ENCODE results near the gene BBS9. TPM values are rescaled to one million over a fixed set of nuclear protein-coding genes. Genes with fewer than 3 reads are reported as not detected.

Gene BBS9
- total and polyA plus RNA-seq, 2 of the 4 experiments (the other 2 are of a cell fraction): 7.9 to 9.5 TPM

GRCh38 chr7:33628894-33629293, 499.5 kb downstream of the BBS9 start:
- whole genome bisulfite sequencing, 2 experiments (ENCODE audit: extremely low coverage in 2 of 2, insufficient read length in 1 of 2): no CpG with 5 or more reads among the region's 2 CpGs
- Histone ChIP-seq H3K4me1 (ENCODE audit: control insufficient read depth, insufficient read depth, low read length) (no peaks in the 10 kb centered on the region; the same call in 1 of the 2 replicates), H2BK20ac (ENCODE audit: low read depth, low read length) (no peak overlapping the region), H3K9me1 (ENCODE audit: insufficient read depth, low read length) (no peaks in the 10 kb centered on the region), H2BK120ac (ENCODE audit: low read depth, low read length) (no peak overlapping the region), H3K9ac (ENCODE audit: low read depth, low read length) (no peak overlapping the region), H3K56ac (ENCODE audit: extremely low read depth, insufficient read depth, low read length) (no peak overlapping the region), H3K36me3 (ENCODE audit: control insufficient read depth, insufficient read depth, low read length) (no peaks in the 10 kb centered on the region), H4K20me1 (ENCODE audit: insufficient read depth, low read length) (no peaks in the 10 kb centered on the region), H4K5ac (ENCODE audit: low read depth, low read length) (no peak overlapping the region), H3K18ac (ENCODE audit: low read depth, low read length) (no peak overlapping the region), H2BK5ac (ENCODE audit: low read depth, low read length, poor library complexity, severe bottlenecking) (no peak overlapping the region), H2AK5ac (ENCODE audit: low read depth, low read length) (no peak overlapping the region), H2AFZ (replicated peaks; ENCODE audit: low read length, poor library complexity) (no peak overlapping the region), H3K23ac (ENCODE audit: low read depth, low read length) (no peak overlapping the region), H3K27me3 (ENCODE audit: control insufficient read depth, insufficient read depth, low read length) (no peaks in the 10 kb centered on the region), H4K91ac (ENCODE audit: insufficient read depth, low read depth, low read length) (no peak overlapping the region), H3K27ac (ENCODE audit: insufficient read depth, low read length) (no peak overlapping the region), H3K14ac (replicated peaks; ENCODE audit: low read depth, low read length) (no peak overlapping the region), H3K4me2 (ENCODE audit: low read depth, low read length) (no peak overlapping the region), H3K4ac (ENCODE audit: low read depth, low read length) (no peak overlapping the region), H3K9me3 (ENCODE audit: control insufficient read depth, insufficient read depth, low read length) (peaks cover 2% of the 10 kb centered on the region; the same call in 1 of the 2 replicates), H2AK9ac (replicated peaks; ENCODE audit: low read depth, low read length, poor library complexity) (no peak overlapping the region), H4K8ac (ENCODE audit: low read depth in 2 of 2, low read length in 2 of 2) (no peak overlapping the region), H3K79me1 (ENCODE audit: low read depth in 1 of 2, low read length in 2 of 2) (no peaks in the 10 kb centered on the region), H2BK15ac (ENCODE audit: low read depth, low read length) (no peak overlapping the region), H3K4me3 (ENCODE audit: insufficient read depth, low read depth, low read length) (no peak overlapping the region)
- TF ChIP-seq RAD21 (IDR thresholded peaks at IDR 0.05; ENCODE audit: low read length): no peak
- TF ChIP-seq USF2 (IDR thresholded peaks at IDR 0.05; ENCODE audit: low read depth, low read length): no peak
- no peak for TF ChIP-seq NFE2L2 (IDR thresholded peaks at IDR 0.05; ENCODE audit: low read depth, low read length)
- no peak for TF ChIP-seq FOS (IDR thresholded peaks at IDR 0.05; ENCODE audit: low read depth, low read length)
- TF ChIP-seq RCOR1 (IDR thresholded peaks at IDR 0.05; ENCODE audit: insufficient replicate concordance, low read length): no peak
- TF ChIP-seq POLR2A (IDR thresholded peaks at IDR 0.05; ENCODE audit: low read depth, low read length): no peak
- no peak for TF ChIP-seq CHD1 (IDR thresholded peaks at IDR 0.05; ENCODE audit: low read depth, low read length)
- no TSS peak for BruUV-seq (replicated peaks)
- dilution Hi-C loops (cut with HindIII; ENCODE audit: low sequenced_read_pairs, unreplicated experiment): no loop called here
- no peak for DNase-seq
- intact Hi-C loops (cut with micrococcal nuclease): no loop called here
- POLR2A ChIA-PET (ENCODE audit: unreplicated experiment): no interaction called here
- no peak for ATAC-seq (ENCODE audit: low read depth)
- CTCF ChIA-PET: no interaction called here
- in situ Hi-C loops (cut with MboI; ENCODE audit: low sequenced_read_pairs): no loop called here
